Measurements from ENCODE around the gene HAUS3.
"Not testable (repeated sequence)": the region's sequence is repeated elsewhere in the genome, so short reads cannot be mapped to it uniquely, and the experiment has no call there.

HAUS3 gene

GRCh38 chr4:2275044-2275397 is 33.1 kb upstream of the HAUS3 start:
- not testable (repeated sequence) for DNase-seq (ENCODE audit: low read depth)

GRCh38 chr4:2274320-2275043 is 32.6 kb upstream of the HAUS3 start:
- DNase-seq (ENCODE audit: low read depth), result no peak

GRCh38 chr4:2273657-2274319 is 31.9 kb upstream of the HAUS3 start:
- DNase-seq (ENCODE audit: low read depth), result no peak

- no peak for DNase-seq (ENCODE audit: low read depth)
Observed at GRCh38 chr4:2273221-2273620, 31.3 kb upstream of the HAUS3 start.

- no peak for DNase-seq (ENCODE audit: low read depth)
Observed at GRCh38 chr4:2272828-2273120, 30.9 kb upstream of the HAUS3 start.

- no peak for DNase-seq (ENCODE audit: low read depth)
Observed at GRCh38 chr4:2272026-2272827, 30.3 kb upstream of the HAUS3 start.

- DNase-seq (ENCODE audit: low read depth), result no peak
Observed at GRCh38 chr4:2271279-2272025, 29.5 kb upstream of the HAUS3 start.

GRCh38 chr4:2270341-2271165 is 28.6 kb upstream of the HAUS3 start:
- DNase-seq (ENCODE audit: low read depth), result no peak

- no peak for DNase-seq (ENCODE audit: low read depth)
Observed at GRCh38 chr4:2269618-2270163, 27.8 kb upstream of the HAUS3 start.

- DNase-seq (ENCODE audit: low read depth), result no peak
Observed at GRCh38 chr4:2269206-2269531, 27.2 kb upstream of the HAUS3 start.

- DNase-seq (ENCODE audit: low read depth), result no peak
Observed at GRCh38 chr4:2268357-2269205, 26.7 kb upstream of the HAUS3 start.

GRCh38 chr4:2267841-2268240 is 25.9 kb upstream of the HAUS3 start:
- DNase-seq (ENCODE audit: low read depth), result no peak

GRCh38 chr4:2267320-2267811 is 25.4 kb upstream of the HAUS3 start:
- no peak for DNase-seq (ENCODE audit: low read depth)

- no peak for DNase-seq (ENCODE audit: low read depth)
Observed at GRCh38 chr4:2266821-2267220, 24.9 kb upstream of the HAUS3 start.

- no peak for DNase-seq (ENCODE audit: low read depth)
Observed at GRCh38 chr4:2266181-2266580, 24.3 kb upstream of the HAUS3 start.

- no peak for DNase-seq (ENCODE audit: low read depth)
Observed at GRCh38 chr4:2265113-2266110, 23.5 kb upstream of the HAUS3 start.

- no peak for DNase-seq (ENCODE audit: low read depth)
Observed at GRCh38 chr4:2264481-2265041, 22.6 kb upstream of the HAUS3 start.

- DNase-seq (ENCODE audit: low read depth), result no peak
Observed at GRCh38 chr4:2263926-2264321, 22.0 kb upstream of the HAUS3 start.

- no peak for DNase-seq (ENCODE audit: low read depth)
Observed at GRCh38 chr4:2262944-2263250, 21.0 kb upstream of the HAUS3 start.
